Neural progenitor cell (in vitro differentiated cells): ENCODE measurements around the gene ZNF536. TPM values are rescaled to one million over a fixed set of nuclear protein-coding genes. Genes with fewer than 3 reads are reported as not detected.

Experiments used
- DNase-seq: peaks from one replicate; pipeline ENCODE4 v3.0.0-alpha.2; 2016; ENCODE audit warnings: low spot score
- H2AFZ ChIP-seq: fragments of 200-600 bp; sonication (generic); replicated peaks from 2 replicates; pipeline ENCODE4 v1.6.1; 2016; ENCODE audit warnings: antibody characterized with exemption
- H3F3A ChIP-seq: fragments of 200-600 bp; sonication (generic); 2 replicates; pipeline ENCODE4 v1.6.1; 2016; ENCODE audit warnings: antibody characterized with exemption, low read depth
- H3K27ac ChIP-seq: fragments of 200-600 bp; sonication (generic); 2 replicates; pipeline ENCODE4 v1.5.1; 2016; ENCODE audit warnings: mild to moderate bottlenecking
- H3K27me3 ChIP-seq: fragments of 200-600 bp; sonication (generic); 2 replicates; pipeline ENCODE4 v1.6.1; 2016; ENCODE audit warnings: mild to moderate bottlenecking, moderate library complexity
- H3K36me3 ChIP-seq: fragments of 200-600 bp; sonication (generic); 2 replicates; pipeline ENCODE4 v1.5.1; 2016
- H3K4me1 ChIP-seq: fragments of 200-600 bp; sonication (generic); 2 replicates; pipeline ENCODE4 v1.6.1; 2016; ENCODE audit warnings: mixed run types
- H3K4me2 ChIP-seq: fragments of 200-600 bp; sonication (generic); 2 replicates; pipeline ENCODE4 v1.6.1; 2016
- H3K4me3 ChIP-seq: fragments of 200-600 bp; sonication (generic); 2 replicates; pipeline ENCODE4 v1.5.1; 2016
- H3K79me2 ChIP-seq: fragments of 200-600 bp; sonication (generic); 2 replicates; pipeline ENCODE4 v1.6.1; 2016; ENCODE audit warnings: low read depth
- H3K9ac ChIP-seq: fragments of 200-600 bp; sonication (generic); 2 replicates; pipeline ENCODE4 v1.6.1; 2016
- H3K9me3 ChIP-seq: fragments of 200-600 bp; sonication (generic); 2 replicates; pipeline ENCODE4 v1.5.1; 2016; ENCODE audit warnings: low read depth
- H4K20me1 ChIP-seq: fragments of 200-600 bp; sonication (generic); 2 replicates; pipeline ENCODE4 v1.6.1; 2016; ENCODE audit warnings: low read depth
- H3K27ac Mint-ChIP-seq: 3 replicates; pipeline ENCODE4 v1.8.0; 2021; ENCODE audit warnings: mixed read lengths
- H3K27me3 Mint-ChIP-seq: 2 replicates; pipeline ENCODE4 v1.8.0; 2022; ENCODE audit warnings: low read depth, mild to moderate bottlenecking, inconsistent platforms, moderate library complexity, mixed read lengths; ENCODE audit not compliant: insufficient read depth
- H3K36me3 Mint-ChIP-seq: 3 replicates; pipeline ENCODE4 v1.8.0; 2021; ENCODE audit warnings: mixed read lengths
- H3K4me1 Mint-ChIP-seq: 3 replicates; pipeline ENCODE4 v1.8.0; 2021; ENCODE audit warnings: mixed read lengths
- H3K4me3 Mint-ChIP-seq: 3 replicates; pipeline ENCODE4 v1.8.0; 2021; ENCODE audit warnings: mild to moderate bottlenecking, moderate library complexity, mixed read lengths
- H3K9me3 Mint-ChIP-seq: 3 replicates; pipeline ENCODE4 v1.8.0; 2020; ENCODE audit warnings: mixed read lengths
- CTCF ChIP-seq: fragments of 200-600 bp; sonication (generic); IDR thresholded peaks from 2 replicates; pipeline ENCODE4 v1.5.1; 2017; ENCODE audit warnings: antibody characterized with exemption, mild to moderate bottlenecking
- EZH2 ChIP-seq: fragments of 200-600 bp; sonication (generic); IDR thresholded peaks from 2 replicates; pipeline ENCODE4 v1.6.1; 2017; ENCODE audit warnings: antibody characterized with exemption, mild to moderate bottlenecking, moderate library complexity
- EZH2phosphoT487 ChIP-seq: fragments of 200-600 bp; sonication (generic); IDR thresholded peaks from 2 replicates; pipeline ENCODE4 v1.6.1; 2017; ENCODE audit warnings: antibody characterized with exemption
- total RNA-seq: library from RNA; depleted of rRNA; stranded (reverse); fragments of >200 nt; gene quantifications from 2 replicates; pipeline ENCODE4 v1.2.3, GENCODE V29; 2015; ENCODE audit warnings: low replicate concordance

The ZNF536 gene
- total RNA-seq, 1 donor from 2014 or later: 0.24 TPM

GRCh38 chr19:30327331-30327730 is 44.9 kb upstream of the ZNF536 start:
- Histone ChIP-seq H3K27ac (no peak overlapping the region), H3K9me3 (no peaks in the 10 kb centered on the region), H3K36me3 (no peaks in the 10 kb centered on the region), H3K4me1 (no peaks in the 10 kb centered on the region), H3K4me2 (no peak overlapping the region), H3K27me3 (no peaks in the 10 kb centered on the region), H4K20me1 (no peaks in the 10 kb centered on the region), H3K9ac (no peak overlapping the region), H3K79me2 (no peaks in the 10 kb centered on the region), H3F3A (no peaks in the 10 kb centered on the region), H2AFZ (no peak overlapping the region), H3K4me3 (no peak overlapping the region)
- peaks cover 10% of the 10 kb centered on the region for H3K27me3 Mint-ChIP-seq
- peaks cover 15% of the 10 kb centered on the region for H3K36me3 Mint-ChIP-seq
- peaks cover 8% of the 10 kb centered on the region for H3K4me1 Mint-ChIP-seq
- no peak overlapping the region for H3K4me3 Mint-ChIP-seq
- no peaks in the 10 kb centered on the region for H3K9me3 Mint-ChIP-seq
- TF ChIP-seq CTCF: no peak
- TF ChIP-seq EZH2: no peak
- no peak for TF ChIP-seq EZH2phosphoT487
- no peak for DNase-seq
- no peak overlapping the region for H3K27ac Mint-ChIP-seq

- H3K9me3 ChIP-seq: no peaks in the 10 kb centered on the region
- no peaks in the 10 kb centered on the region for H3K36me3 ChIP-seq
- H3K27me3 Mint-ChIP-seq: peaks cover 10% of the 10 kb centered on the region
- TF ChIP-seq CTCF: no peak
- no peak for TF ChIP-seq EZH2phosphoT487
- TF ChIP-seq EZH2: no peak
- no peak overlapping the region for H3K4me3 ChIP-seq
- H3K4me1 ChIP-seq: no peaks in the 10 kb centered on the region
- no peaks in the 10 kb centered on the region for H3K79me2 ChIP-seq
- no peak overlapping the region for H3K27ac ChIP-seq
- peaks cover 15% of the 10 kb centered on the region for H3K36me3 Mint-ChIP-seq
- H3K4me2 ChIP-seq: no peak overlapping the region
- no peak overlapping the region for H3K4me3 Mint-ChIP-seq
- no peaks in the 10 kb centered on the region for H4K20me1 ChIP-seq
- H3K9me3 Mint-ChIP-seq: no peaks in the 10 kb centered on the region
- H2AFZ ChIP-seq: no peak overlapping the region
- H3K4me1 Mint-ChIP-seq: peaks cover 8% of the 10 kb centered on the region
- H3K27me3 ChIP-seq: no peaks in the 10 kb centered on the region
- H3F3A ChIP-seq: no peaks in the 10 kb centered on the region
- no peak for DNase-seq
- no peak overlapping the region for H3K27ac Mint-ChIP-seq
- H3K9ac ChIP-seq: no peak overlapping the region
Measured at GRCh38 chr19:30328096-30328495, 44.1 kb upstream of the ZNF536 start.

GRCh38 chr19:30330266-30330665 is 41.9 kb upstream of the ZNF536 start:
- Histone ChIP-seq H2AFZ (no peak overlapping the region), H3K9ac (no peak overlapping the region), H3K27me3 (no peaks in the 10 kb centered on the region), H3K36me3 (no peaks in the 10 kb centered on the region), H3K4me1 (no peaks in the 10 kb centered on the region), H3K9me3 (no peaks in the 10 kb centered on the region), H3K4me2 (no peak overlapping the region), H3K27ac (no peak overlapping the region), H3F3A (no peaks in the 10 kb centered on the region), H4K20me1 (no peaks in the 10 kb centered on the region), H3K4me3 (no peak overlapping the region), H3K79me2 (no peaks in the 10 kb centered on the region)
- H3K9me3 Mint-ChIP-seq: no peaks in the 10 kb centered on the region
- H3K27ac Mint-ChIP-seq: no peak overlapping the region
- DNase-seq: no peak
- no peak overlapping the region for H3K4me3 Mint-ChIP-seq
- peaks cover 15% of the 10 kb centered on the region for H3K36me3 Mint-ChIP-seq
- peaks cover 8% of the 10 kb centered on the region for H3K4me1 Mint-ChIP-seq
- no peak for TF ChIP-seq EZH2phosphoT487
- TF ChIP-seq CTCF: no peak
- peaks cover 3% of the 10 kb centered on the region for H3K27me3 Mint-ChIP-seq
